HG02973 (cell line): ENCODE data around the gene FAR1.

ENCODE experiments used
- ATAC-seq: cut with Tn5 transposase; IDR thresholded peaks from one replicate; pipeline ENCODE4 v1.9.1; 2021; ENCODE audit warnings: moderate library complexity; ENCODE audit not compliant: unreplicated experiment

The FAR1 gene

DNA sequence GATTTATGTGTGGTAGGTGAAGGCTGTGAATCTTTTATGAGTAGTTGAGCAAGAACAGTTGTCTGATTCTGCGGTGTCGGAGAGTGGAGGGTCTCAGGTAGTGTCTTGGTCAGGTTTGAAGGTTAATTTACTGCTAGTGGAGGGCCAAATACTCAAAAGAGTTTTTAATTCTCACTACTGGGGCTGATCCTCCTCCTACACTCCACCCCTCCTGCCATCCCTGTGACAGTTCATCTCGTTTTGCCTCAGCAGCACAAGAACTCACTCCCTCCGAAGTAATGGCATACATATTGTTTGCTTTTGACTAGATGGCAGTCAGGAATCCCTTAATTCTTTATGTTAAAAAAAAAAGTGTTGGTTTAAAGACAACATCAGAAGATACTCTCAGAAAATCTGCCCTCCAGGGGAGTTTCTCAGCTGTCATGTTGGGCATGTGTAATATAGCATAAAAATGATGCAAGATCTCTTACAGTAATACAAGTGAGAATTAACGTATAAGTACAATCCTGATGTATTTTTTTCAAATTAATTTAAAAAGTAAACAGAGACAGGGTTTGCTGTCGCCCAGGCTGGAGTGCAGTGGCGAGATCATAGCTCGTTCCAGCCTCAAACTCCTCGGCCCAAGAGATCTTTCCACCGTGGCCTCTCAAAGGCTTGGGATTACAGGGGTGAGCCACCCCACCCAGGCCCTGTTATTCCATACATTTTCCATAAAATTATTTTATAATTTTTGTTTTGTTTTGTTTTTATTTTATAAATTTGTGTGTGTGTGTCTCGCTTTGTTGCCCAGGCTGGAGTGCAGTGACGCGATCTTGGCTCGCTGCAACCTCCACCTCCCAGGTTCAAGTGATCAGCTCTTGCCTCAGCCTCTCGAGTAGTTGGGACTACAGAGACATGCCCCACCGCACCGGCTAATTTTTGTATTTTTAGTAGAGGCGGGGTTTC is 1.3 kb downstream of the FAR1 start:
- no peak for ATAC-seq

GRCh38 chr11:13672576-13673210 is 4.2 kb downstream of the FAR1 start:
- no peak for ATAC-seq

DNA sequence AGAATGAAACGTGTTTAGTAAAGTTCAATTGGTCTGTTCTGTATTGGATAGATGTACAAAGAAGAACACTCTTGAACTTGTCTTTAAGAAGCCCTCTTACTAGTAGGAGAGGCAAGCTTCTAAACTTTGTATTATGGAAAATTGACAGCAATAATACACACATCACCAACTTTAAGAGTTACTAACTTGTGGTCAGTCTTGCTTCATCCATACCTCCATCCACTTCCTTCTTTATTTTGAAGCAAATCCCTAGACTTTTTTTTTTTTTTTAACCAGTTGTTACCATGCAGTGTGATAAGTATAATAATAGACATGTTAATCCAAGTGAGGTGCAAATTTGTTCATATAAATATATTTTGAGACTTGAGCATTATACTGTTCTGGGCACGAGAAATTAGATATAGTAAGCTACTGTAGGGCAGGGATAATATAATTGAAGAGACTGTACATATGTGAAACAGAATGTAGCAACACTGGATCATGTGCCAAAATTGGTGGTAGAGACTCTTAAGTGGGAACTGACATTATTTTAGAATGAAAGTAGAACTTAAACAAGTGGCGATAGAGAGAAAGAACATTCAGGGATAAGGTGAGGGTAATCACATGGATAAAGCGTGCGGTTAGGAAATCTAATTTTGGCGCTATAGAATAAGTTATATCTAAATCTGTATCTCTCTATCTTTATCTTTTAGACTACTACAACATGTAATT is 6.5 kb downstream of the FAR1 start:
- ATAC-seq: no peak

GRCh38 chr11:13676576-13676975 is 8.1 kb downstream of the FAR1 start:
- no peak for ATAC-seq

- ATAC-seq: no peak
Measured at GRCh38 chr11:13679768-13680167, 11.3 kb downstream of the FAR1 start.

DNA sequence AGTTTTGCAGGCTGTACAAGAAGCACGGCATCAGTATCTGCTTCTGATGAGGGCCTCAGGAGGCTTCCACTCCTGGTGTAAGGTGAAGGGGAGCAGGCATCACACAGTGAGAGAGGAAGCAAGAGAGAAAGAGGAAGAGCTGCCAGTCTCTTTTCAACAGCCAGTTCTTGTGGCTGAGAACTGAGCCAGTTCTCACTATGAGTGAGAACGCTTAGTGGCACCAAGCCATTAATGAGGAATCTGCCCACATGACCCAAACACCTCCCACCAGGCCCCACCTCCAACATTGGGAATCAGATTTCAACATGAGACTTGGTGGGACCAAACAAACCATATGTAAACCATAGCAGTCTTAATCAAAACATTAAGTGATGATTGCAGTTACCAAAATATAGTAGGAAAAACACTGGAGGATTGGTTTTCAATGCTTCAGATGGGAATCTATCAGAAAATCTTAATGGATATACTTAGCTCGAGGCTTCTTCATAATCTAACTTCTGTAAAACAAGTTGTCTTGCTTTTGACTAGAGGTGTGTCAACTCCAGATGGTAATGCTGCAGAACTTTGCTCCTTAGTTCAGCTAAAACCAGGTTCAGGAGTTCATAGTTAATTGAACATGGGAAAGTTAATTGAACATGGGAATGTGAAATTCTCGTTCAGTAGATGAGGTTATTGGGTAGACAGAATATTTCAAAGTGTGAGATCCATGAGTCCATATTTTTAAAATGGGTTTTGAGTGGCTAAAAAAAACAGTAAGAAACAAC is 12.2 kb downstream of the FAR1 start:
- peak; percentile 72 for ATAC-seq

DNA sequence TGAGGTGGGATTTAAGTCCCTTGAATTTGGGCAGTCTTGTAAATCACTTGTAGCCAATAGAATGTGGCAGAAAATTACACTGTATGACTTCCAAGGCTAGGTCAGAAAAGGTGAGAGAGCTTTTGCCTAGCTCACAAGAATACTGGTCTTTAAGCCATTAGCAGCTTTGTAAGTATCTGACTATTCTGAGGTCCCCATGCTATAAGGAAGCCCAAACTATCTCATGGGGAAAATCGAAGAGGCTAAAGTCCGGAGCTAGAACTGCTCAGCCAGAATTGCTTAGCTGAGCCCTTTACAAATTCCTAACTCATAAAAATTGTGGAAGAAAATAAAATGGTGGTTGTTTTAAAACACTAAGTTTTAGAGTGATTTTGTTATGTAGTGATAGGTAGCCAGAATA is 13.0 kb downstream of the FAR1 start:
- no peak for ATAC-seq

DNA sequence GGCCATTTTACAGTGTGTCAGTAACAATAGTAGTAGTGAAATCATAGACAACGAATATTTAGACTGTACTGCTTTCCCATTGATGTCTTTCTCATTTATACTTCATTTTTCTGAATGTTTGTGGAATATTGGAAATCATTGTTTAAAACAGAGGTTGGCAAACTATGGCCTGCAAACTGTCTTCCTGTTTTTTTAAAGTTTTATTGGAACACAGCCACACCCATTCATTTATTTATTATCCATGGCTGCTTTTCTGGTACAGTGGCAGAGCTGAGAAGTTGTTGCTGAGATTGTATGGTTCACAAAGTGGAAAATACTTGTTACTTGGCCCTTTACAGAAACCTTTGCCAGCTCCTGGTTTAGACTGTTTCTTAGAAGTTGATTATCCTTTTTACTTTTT is 13.7 kb downstream of the FAR1 start:
- ATAC-seq: no peak

DNA sequence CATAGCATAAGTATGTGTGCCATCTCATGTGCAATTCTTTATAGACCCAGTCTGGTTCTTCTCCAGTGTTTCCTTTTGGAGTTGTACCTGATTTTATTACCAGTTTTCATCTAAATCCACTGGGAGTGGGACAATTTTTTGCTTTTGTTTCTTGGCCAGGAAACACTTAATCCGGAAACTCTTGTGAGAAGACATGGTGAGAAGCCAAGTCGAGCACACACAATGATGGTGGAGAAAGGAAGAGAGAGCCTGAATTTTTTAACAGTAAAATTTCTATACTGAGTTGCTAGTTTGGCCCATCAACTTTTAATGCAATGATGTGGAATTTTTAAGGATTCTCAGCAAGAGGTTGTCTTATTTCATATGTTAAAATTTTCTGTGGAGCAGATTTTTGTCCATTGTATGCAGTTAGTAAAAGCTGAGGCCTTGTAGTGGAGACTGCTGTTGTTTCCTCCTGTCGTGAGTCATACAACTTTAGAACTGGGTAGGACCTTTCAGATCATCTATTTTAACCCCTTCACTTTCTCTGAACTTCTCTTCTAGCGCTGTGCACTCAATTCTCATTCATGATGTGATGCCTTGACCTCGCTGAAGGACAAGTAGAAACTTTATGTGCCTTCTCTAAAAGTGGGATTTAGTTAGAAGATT is 17.1 kb downstream of the FAR1 start:
- ATAC-seq: no peak

DNA sequence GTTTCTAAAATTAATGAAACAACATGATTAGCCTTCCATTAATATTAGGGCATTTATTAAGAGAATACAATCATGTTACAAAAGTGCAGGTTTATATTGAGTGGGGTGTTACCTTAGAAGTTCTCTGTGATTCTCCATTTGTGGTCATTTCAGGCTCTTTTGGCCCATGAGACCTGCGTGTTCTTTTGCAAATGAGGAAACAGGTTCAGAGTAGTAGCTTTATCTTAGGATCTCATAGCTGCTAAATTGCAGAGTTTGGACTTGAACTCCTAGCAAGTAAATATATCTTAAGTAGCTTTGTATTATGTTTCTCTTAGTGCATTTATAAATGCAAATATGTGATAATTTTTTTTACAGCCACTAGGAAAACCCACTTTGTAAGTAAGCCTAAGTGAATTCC is 18.3 kb downstream of the FAR1 start:
- no peak for ATAC-seq

- no peak for ATAC-seq
Measured at GRCh38 chr11:13687271-13687670, 18.8 kb downstream of the FAR1 start.

GRCh38 chr11:13691286-13691899 is 22.9 kb downstream of the FAR1 start:
- no peak for ATAC-seq

- ATAC-seq: no peak
Measured at GRCh38 chr11:13692172-13692571, 23.7 kb downstream of the FAR1 start.

DNA sequence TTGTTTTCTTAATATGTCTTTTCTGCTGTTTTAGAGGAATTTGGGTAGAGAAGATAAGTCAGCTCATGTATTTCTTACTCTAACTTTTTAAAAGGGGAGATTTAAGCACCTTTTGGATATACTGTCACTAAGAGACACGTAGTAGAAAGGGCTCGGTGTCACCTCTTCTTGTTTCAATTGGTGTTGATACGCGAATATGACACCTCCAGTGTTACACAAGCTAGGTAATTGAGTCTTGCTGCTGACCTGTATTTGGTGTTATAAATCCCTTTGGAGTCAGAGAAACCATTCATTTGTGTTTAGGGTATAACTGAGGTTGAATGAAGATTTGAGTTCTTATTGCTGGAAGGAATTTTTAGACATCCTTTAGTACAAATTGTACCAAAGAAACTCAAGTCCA is 25.6 kb downstream of the FAR1 start:
- no peak for ATAC-seq

GRCh38 chr11:13695886-13696285 is 27.4 kb downstream of the FAR1 start:
- no peak for ATAC-seq

GRCh38 chr11:13697710-13698109 is 29.2 kb downstream of the FAR1 start:
- no peak for ATAC-seq

DNA sequence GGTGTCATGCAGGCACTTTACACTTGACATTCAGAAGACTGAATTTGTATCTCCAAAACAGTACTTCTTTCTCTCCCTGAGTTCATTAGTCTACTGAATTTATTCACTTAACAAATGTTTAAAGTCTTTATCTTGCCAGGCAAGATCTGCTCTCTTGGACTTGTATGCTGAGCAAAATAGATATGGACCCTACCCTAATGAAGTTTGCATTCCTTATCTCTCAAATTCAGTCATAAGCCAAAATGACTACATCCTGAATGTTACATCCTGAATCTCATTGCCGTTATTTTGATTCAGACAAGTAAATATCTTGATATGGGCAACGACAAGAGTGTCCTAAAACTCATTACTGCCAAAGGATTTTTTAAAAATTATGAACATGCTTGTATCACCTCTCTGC is 29.7 kb downstream of the FAR1 start:
- ATAC-seq: no peak

- ATAC-seq: no peak
Measured at GRCh38 chr11:13699041-13699440, 30.6 kb downstream of the FAR1 start.

DNA sequence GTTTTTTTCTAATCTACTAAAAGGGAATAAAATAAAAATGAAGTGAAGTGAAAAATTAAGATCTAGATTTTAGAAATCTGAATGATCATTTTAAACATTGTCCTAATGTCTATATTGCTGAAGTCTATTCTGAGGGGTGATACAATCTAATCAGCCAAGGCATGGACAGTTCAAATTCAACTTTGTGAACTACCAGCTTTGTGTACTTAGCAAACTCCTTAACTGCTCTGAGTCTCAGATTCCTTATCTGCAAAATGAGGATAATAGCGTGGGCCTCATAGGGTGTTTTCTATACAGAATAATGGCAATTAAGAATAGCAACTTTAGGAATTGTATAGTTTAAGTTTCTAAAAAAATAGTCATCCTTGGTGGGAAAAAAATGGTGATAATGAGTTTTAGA is 31.4 kb downstream of the FAR1 start:
- no peak for ATAC-seq

DNA sequence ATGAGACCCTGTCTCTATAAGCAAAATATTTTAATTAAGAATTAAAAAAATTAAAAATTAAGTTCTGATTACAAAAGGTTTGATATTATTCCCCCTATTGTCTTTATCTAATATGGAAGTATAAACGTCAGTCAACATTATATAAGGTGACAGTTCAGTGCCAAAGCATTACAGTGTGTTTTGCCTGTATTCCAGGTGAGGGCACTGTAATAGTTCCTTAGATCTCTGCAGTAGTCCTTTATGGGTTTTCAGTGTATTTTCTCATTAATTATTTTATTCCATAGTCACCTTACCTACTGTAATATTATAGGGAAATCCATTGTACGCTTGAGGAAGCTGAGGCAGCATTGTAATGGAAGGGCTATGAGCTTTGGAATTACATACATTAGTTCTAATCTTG is 33.0 kb downstream of the FAR1 start:
- no peak for ATAC-seq
